Mononuclear cell (primary cell): ENCODE measurements around the gene TPR. TPM values are rescaled to one million over a fixed set of nuclear protein-coding genes. Genes with fewer than 3 reads are reported as not detected.
"Not testable (repeated sequence)": the region's sequence is repeated elsewhere in the genome, so short reads cannot be mapped to it uniquely, and the experiment has no call there.

ENCODE experiments used
- H3K27me3 ChIP-seq: 2 replicates; pipeline ENCODE4 v1.6.0; 2011; ENCODE audit warnings: low read length, control low read depth; ENCODE audit not compliant: insufficient read depth
- H3K4me1 ChIP-seq: 2 replicates; pipeline ENCODE4 v1.5.1; 2011; ENCODE audit warnings: mild to moderate bottlenecking, low read length, control low read depth; ENCODE audit not compliant: insufficient read depth
- H3K4me3 ChIP-seq: 2 replicates; pipeline ENCODE4 v1.5.1; 2011; ENCODE audit warnings: mild to moderate bottlenecking, low read length, moderate library complexity
- H3K9me3 ChIP-seq: 2 replicates; pipeline ENCODE4 v1.5.1; 2011; ENCODE audit warnings: low read depth, mild to moderate bottlenecking, control low read depth, low read length
- total RNA-seq: library from RNA; depleted of rRNA; stranded (reverse); fragments of >200 nt; gene quantifications from one replicate; pipeline ENCODE4 v1.2.3, GENCODE V29; 2012

Gene TPR
- total RNA-seq, result 79.2 TPM

- Histone ChIP-seq H3K4me1 (peaks cover 17% of the 10 kb centered on the region), H3K4me3 (peak within 1 kb of the TSS; percentile 99), H3K27me3 (no peaks in the 10 kb centered on the region), H3K9me3 (no peaks in the 10 kb centered on the region)
Observed at GRCh38 chr1:186375152-186375928, at the start of gene TPR, which contains the start of gene ODR4. Gene TPR, minus strand, starts transcription at chr1:186375253. Its CDS starts 225 bp downstream, at chr1:186375028. Gene ODR4, plus strand, starts transcription at chr1:186375838. Its CDS starts 3,948 bp downstream, at chr1:186379786.

- Histone ChIP-seq H3K27me3 (no peaks in the 10 kb centered on the region), H3K9me3 (no peaks in the 10 kb centered on the region), H3K4me1 (peaks cover 11% of the 10 kb centered on the region), H3K4me3 (no peak overlapping the region)
Observed at GRCh38 chr1:186424539-186424938, 49.5 kb upstream of the TPR start.

- Histone ChIP-seq H3K27me3 (no peaks in the 10 kb centered on the region), H3K4me3 (no peak overlapping the region), H3K4me1 (no peaks in the 10 kb centered on the region), H3K9me3 (no peaks in the 10 kb centered on the region)
Observed at GRCh38 chr1:186421446-186421845, 46.4 kb upstream of the TPR start.

- no peaks in the 10 kb centered on the region for H3K27me3 ChIP-seq
- no peaks in the 10 kb centered on the region for H3K4me1 ChIP-seq
- no peaks in the 10 kb centered on the region for H3K9me3 ChIP-seq
- H3K4me3 ChIP-seq, result no peak overlapping the region
Observed at GRCh38 chr1:186420923-186421322, 45.9 kb upstream of the TPR start.

GRCh38 chr1:186420311-186420710 lies 45.3 kb upstream of the TPR start:
- Histone ChIP-seq H3K9me3 (no peaks in the 10 kb centered on the region), H3K4me3 (no peak overlapping the region), H3K27me3 (no peaks in the 10 kb centered on the region), H3K4me1 (no peaks in the 10 kb centered on the region)

- Histone ChIP-seq H3K27me3 (no peaks in the 10 kb centered on the region), H3K9me3 (no peaks in the 10 kb centered on the region), H3K4me3 (no peak overlapping the region), H3K4me1 (no peaks in the 10 kb centered on the region)
Observed at GRCh38 chr1:186418503-186418902, 43.5 kb upstream of the TPR start.

GRCh38 chr1:186413319-186413718 lies 38.3 kb upstream of the TPR start:
- no peak overlapping the region for H3K4me3 ChIP-seq
- H3K27me3 ChIP-seq, result no peaks in the 10 kb centered on the region

GRCh38 chr1:186409091-186409490 lies 34.0 kb upstream of the TPR start:
- H3K27me3 ChIP-seq, result no peaks in the 10 kb centered on the region
- no peaks in the 10 kb centered on the region for H3K4me1 ChIP-seq
- H3K9me3 ChIP-seq, result no peaks in the 10 kb centered on the region
- H3K4me3 ChIP-seq, result no peak overlapping the region

More at GRCh38 chr1:186413319-186413718, 38.3 kb upstream of the TPR start:
- H3K9me3 ChIP-seq, result no peaks in the 10 kb centered on the region
- H3K4me1 ChIP-seq, result no peaks in the 10 kb centered on the region

- no peaks in the 10 kb centered on the region for H3K27me3 ChIP-seq
- H3K4me1 ChIP-seq, result no peaks in the 10 kb centered on the region
- no peak overlapping the region for H3K4me3 ChIP-seq
- no peaks in the 10 kb centered on the region for H3K9me3 ChIP-seq
Observed at GRCh38 chr1:186404454-186405051, 29.5 kb upstream of the TPR start.

GRCh38 chr1:186403632-186404031 lies 28.6 kb upstream of the TPR start:
- no peaks in the 10 kb centered on the region for H3K9me3 ChIP-seq
- H3K4me3 ChIP-seq, result no peak overlapping the region
- no peaks in the 10 kb centered on the region for H3K27me3 ChIP-seq
- no peaks in the 10 kb centered on the region for H3K4me1 ChIP-seq

GRCh38 chr1:186401446-186401845 lies 26.4 kb upstream of the TPR start:
- H3K4me3 ChIP-seq, H3K27me3 ChIP-seq, H3K4me1 ChIP-seq, H3K9me3 ChIP-seq: not testable (repeated sequence)

GRCh38 chr1:186392711-186393110 lies 17.7 kb upstream of the TPR start:
- not testable (repeated sequence) for H3K9me3 ChIP-seq, H3K4me1 ChIP-seq, H3K4me3 ChIP-seq, H3K27me3 ChIP-seq

- Histone ChIP-seq H3K4me1 (no peaks in the 10 kb centered on the region), H3K27me3 (no peaks in the 10 kb centered on the region), H3K9me3 (no peaks in the 10 kb centered on the region), H3K4me3 (no peak overlapping the region)
Observed at GRCh38 chr1:186391841-186392240, 16.8 kb upstream of the TPR start.

- Histone ChIP-seq H3K9me3 (no peaks in the 10 kb centered on the region), H3K27me3 (no peaks in the 10 kb centered on the region), H3K4me1 (no peaks in the 10 kb centered on the region), H3K4me3 (no peak overlapping the region)
Observed at GRCh38 chr1:186390925-186391324, 15.9 kb upstream of the TPR start.

GRCh38 chr1:186386725-186387383 lies 11.8 kb upstream of the TPR start:
- H3K4me1 ChIP-seq, result no peaks in the 10 kb centered on the region
- no peaks in the 10 kb centered on the region for H3K27me3 ChIP-seq
- no peaks in the 10 kb centered on the region for H3K9me3 ChIP-seq
- no peak overlapping the region for H3K4me3 ChIP-seq
